Neural progenitor cell (in vitro differentiated cells): ENCODE data around the gene CELF4. TPM values are rescaled to one million over a fixed set of nuclear protein-coding genes. Genes with fewer than 3 reads are reported as not detected.

Experiments used
- DNase-seq: peaks from one replicate; pipeline ENCODE4 v3.0.0-alpha.2; 2016; ENCODE audit warnings: low spot score
- H2AFZ ChIP-seq: fragments of 200-600 bp; sonication (generic); replicated peaks from 2 replicates; pipeline ENCODE4 v1.6.1; 2016; ENCODE audit warnings: antibody characterized with exemption
- H3F3A ChIP-seq: fragments of 200-600 bp; sonication (generic); 2 replicates; pipeline ENCODE4 v1.6.1; 2016; ENCODE audit warnings: antibody characterized with exemption, low read depth
- H3K27ac ChIP-seq: fragments of 200-600 bp; sonication (generic); 2 replicates; pipeline ENCODE4 v1.5.1; 2016; ENCODE audit warnings: mild to moderate bottlenecking
- H3K27me3 ChIP-seq: fragments of 200-600 bp; sonication (generic); 2 replicates; pipeline ENCODE4 v1.6.1; 2016; ENCODE audit warnings: mild to moderate bottlenecking, moderate library complexity
- H3K36me3 ChIP-seq: fragments of 200-600 bp; sonication (generic); 2 replicates; pipeline ENCODE4 v1.5.1; 2016
- H3K4me1 ChIP-seq: fragments of 200-600 bp; sonication (generic); 2 replicates; pipeline ENCODE4 v1.6.1; 2016; ENCODE audit warnings: mixed run types
- H3K4me2 ChIP-seq: fragments of 200-600 bp; sonication (generic); 2 replicates; pipeline ENCODE4 v1.6.1; 2016
- H3K4me3 ChIP-seq: fragments of 200-600 bp; sonication (generic); 2 replicates; pipeline ENCODE4 v1.5.1; 2016
- H3K79me2 ChIP-seq: fragments of 200-600 bp; sonication (generic); 2 replicates; pipeline ENCODE4 v1.6.1; 2016; ENCODE audit warnings: low read depth
- H3K9ac ChIP-seq: fragments of 200-600 bp; sonication (generic); 2 replicates; pipeline ENCODE4 v1.6.1; 2016
- H3K9me3 ChIP-seq: fragments of 200-600 bp; sonication (generic); 2 replicates; pipeline ENCODE4 v1.5.1; 2016; ENCODE audit warnings: low read depth
- H4K20me1 ChIP-seq: fragments of 200-600 bp; sonication (generic); 2 replicates; pipeline ENCODE4 v1.6.1; 2016; ENCODE audit warnings: low read depth
- H3K27ac Mint-ChIP-seq: 3 replicates; pipeline ENCODE4 v1.8.0; 2021; ENCODE audit warnings: mixed read lengths
- H3K27me3 Mint-ChIP-seq: 2 replicates; pipeline ENCODE4 v1.8.0; 2022; ENCODE audit warnings: low read depth, mild to moderate bottlenecking, inconsistent platforms, moderate library complexity, mixed read lengths; ENCODE audit not compliant: insufficient read depth
- H3K36me3 Mint-ChIP-seq: 3 replicates; pipeline ENCODE4 v1.8.0; 2021; ENCODE audit warnings: mixed read lengths
- H3K4me1 Mint-ChIP-seq: 3 replicates; pipeline ENCODE4 v1.8.0; 2021; ENCODE audit warnings: mixed read lengths
- H3K4me3 Mint-ChIP-seq: 3 replicates; pipeline ENCODE4 v1.8.0; 2021; ENCODE audit warnings: mild to moderate bottlenecking, moderate library complexity, mixed read lengths
- H3K9me3 Mint-ChIP-seq: 3 replicates; pipeline ENCODE4 v1.8.0; 2020; ENCODE audit warnings: mixed read lengths
- CTCF ChIP-seq: fragments of 200-600 bp; sonication (generic); IDR thresholded peaks from 2 replicates; pipeline ENCODE4 v1.5.1; 2017; ENCODE audit warnings: antibody characterized with exemption, mild to moderate bottlenecking
- EZH2 ChIP-seq: fragments of 200-600 bp; sonication (generic); IDR thresholded peaks from 2 replicates; pipeline ENCODE4 v1.6.1; 2017; ENCODE audit warnings: antibody characterized with exemption, mild to moderate bottlenecking, moderate library complexity
- EZH2phosphoT487 ChIP-seq: fragments of 200-600 bp; sonication (generic); IDR thresholded peaks from 2 replicates; pipeline ENCODE4 v1.6.1; 2017; ENCODE audit warnings: antibody characterized with exemption
- total RNA-seq: library from RNA; depleted of rRNA; stranded (reverse); fragments of >200 nt; gene quantifications from 2 replicates; pipeline ENCODE4 v1.2.3, GENCODE V29; 2015; ENCODE audit warnings: low replicate concordance

The CELF4 gene
- total RNA-seq, 1 donor from 2014 or later: 1.8 TPM

GRCh38 chr18:37495354-37495753, 70.2 kb downstream of the CELF4 start:
- H3K79me2 ChIP-seq: no peaks in the 10 kb centered on the region
- no peak overlapping the region for H2AFZ ChIP-seq
- H3K4me2 ChIP-seq: no peak overlapping the region
- H4K20me1 ChIP-seq: no peaks in the 10 kb centered on the region
- no peaks in the 10 kb centered on the region for H3K4me1 ChIP-seq
- no peaks in the 10 kb centered on the region for H3K9me3 ChIP-seq
- no peak overlapping the region for H3K4me3 Mint-ChIP-seq
- no peak overlapping the region for H3K27ac ChIP-seq
- no peak overlapping the region for H3K27ac Mint-ChIP-seq
- no peak for DNase-seq
- peaks cover 14% of the 10 kb centered on the region for H3K27me3 Mint-ChIP-seq
- peaks cover 8% of the 10 kb centered on the region for H3K4me1 Mint-ChIP-seq
- TF ChIP-seq EZH2phosphoT487: no peak
- no peak for TF ChIP-seq CTCF
- H3K9me3 Mint-ChIP-seq: no peaks in the 10 kb centered on the region
- no peaks in the 10 kb centered on the region for H3K27me3 ChIP-seq
- H3F3A ChIP-seq: no peaks in the 10 kb centered on the region
- no peaks in the 10 kb centered on the region for H3K36me3 Mint-ChIP-seq
- no peak overlapping the region for H3K9ac ChIP-seq
- no peak overlapping the region for H3K4me3 ChIP-seq
- H3K36me3 ChIP-seq: no peaks in the 10 kb centered on the region

- Mint-ChIP-seq H3K27ac (no peak overlapping the region), H3K36me3 (no peaks in the 10 kb centered on the region), H3K4me1 (peaks cover 8% of the 10 kb centered on the region), H3K27me3 (peaks cover 14% of the 10 kb centered on the region), H3K9me3 (no peaks in the 10 kb centered on the region), H3K4me3 (no peak overlapping the region)
- no peaks in the 10 kb centered on the region for H3F3A ChIP-seq
- no peak overlapping the region for H3K9ac ChIP-seq
- H3K27me3 ChIP-seq: no peaks in the 10 kb centered on the region
- H3K4me3 ChIP-seq: no peak overlapping the region
- H3K4me2 ChIP-seq: no peak overlapping the region
- DNase-seq: no peak
- no peaks in the 10 kb centered on the region for H3K36me3 ChIP-seq
- H4K20me1 ChIP-seq: no peaks in the 10 kb centered on the region
- H3K79me2 ChIP-seq: no peaks in the 10 kb centered on the region
- no peak overlapping the region for H3K27ac ChIP-seq
- TF ChIP-seq EZH2phosphoT487: no peak
- no peak for TF ChIP-seq CTCF
- TF ChIP-seq EZH2: no peak
- H3K9me3 ChIP-seq: no peaks in the 10 kb centered on the region
- H2AFZ ChIP-seq: no peak overlapping the region
- no peaks in the 10 kb centered on the region for H3K4me1 ChIP-seq
These were observed 71.2 kb downstream of the CELF4 start for GRCh38 chr18:37494406-37494805.

DNA sequence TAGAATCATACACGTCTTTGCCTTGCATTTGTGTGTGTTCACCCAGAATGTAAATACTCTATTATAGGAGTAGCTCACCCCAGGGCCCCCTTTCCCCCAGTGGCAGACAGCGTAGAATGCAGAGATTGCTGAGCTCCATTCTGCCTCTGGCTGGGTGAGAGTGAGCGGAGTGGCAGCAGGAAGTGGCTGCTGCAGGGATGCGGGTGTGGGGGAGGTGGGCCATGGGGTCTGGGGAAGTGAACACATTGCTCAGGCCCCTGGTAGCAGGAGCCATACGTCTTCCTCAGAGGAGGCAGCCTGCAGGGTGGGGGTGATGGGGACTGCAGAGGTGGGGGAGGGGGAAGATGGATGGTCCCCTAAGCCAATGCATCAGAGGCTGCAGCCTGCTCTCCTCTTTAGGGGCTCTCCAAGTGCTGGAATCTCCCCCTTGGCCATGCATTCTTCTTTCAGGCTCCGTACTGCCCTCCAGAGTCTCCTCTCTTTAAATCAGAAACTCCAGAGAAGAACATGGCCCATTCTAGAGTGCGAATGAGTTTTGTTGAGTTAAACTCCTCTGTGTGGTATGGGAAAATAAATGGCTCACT, 72.2 kb downstream of the CELF4 start:
- no peaks in the 10 kb centered on the region for H3K79me2 ChIP-seq
- H3K36me3 Mint-ChIP-seq: no peaks in the 10 kb centered on the region
- H3K9me3 ChIP-seq: no peaks in the 10 kb centered on the region
- H3F3A ChIP-seq: no peaks in the 10 kb centered on the region
- H3K27me3 ChIP-seq: peaks cover 6% of the 10 kb centered on the region
- H3K4me3 Mint-ChIP-seq: no peak overlapping the region
- H3K27ac ChIP-seq: no peak overlapping the region
- no peak overlapping the region for H3K4me3 ChIP-seq
- H3K36me3 ChIP-seq: no peaks in the 10 kb centered on the region
- DNase-seq: no peak
- H3K9ac ChIP-seq: no peak overlapping the region
- no peak for TF ChIP-seq CTCF
- no peak for TF ChIP-seq EZH2
- TF ChIP-seq EZH2phosphoT487: no peak
- H3K4me1 ChIP-seq: no peaks in the 10 kb centered on the region
- H3K27ac Mint-ChIP-seq: no peak overlapping the region
- H3K9me3 Mint-ChIP-seq: no peaks in the 10 kb centered on the region
- H2AFZ ChIP-seq: no peak overlapping the region
- H3K4me1 Mint-ChIP-seq: peaks cover 4% of the 10 kb centered on the region
- no peaks in the 10 kb centered on the region for H4K20me1 ChIP-seq
- H3K4me2 ChIP-seq: no peak overlapping the region
- H3K27me3 Mint-ChIP-seq: peaks cover 10% of the 10 kb centered on the region
